ENCODE measurements around the gene PSMD2.

GRCh38 chr3:184344579-184345316 is 45.7 kb downstream of the PSMD2 start:
- no peak for TF ChIP-seq GATA2 (IDR thresholded peaks at IDR 0.05; ENCODE audit: low read depth, low read length)
- TF ChIP-seq GATA3 (IDR thresholded peaks at IDR 0.05; ENCODE audit: low read depth, low read length) = no peak
